Neural cell (in vitro differentiated cells): ENCODE measurements around the gene ATP11A.
A peak's percentile ranks its signal among the peaks of the same experiment; 100 is the strongest.

ENCODE experiments used
- CTCF ChIP-seq: fragments of 450-650 bp; IDR thresholded peaks from 2 replicates; pipeline ENCODE4 v1.5.1; 2014; ENCODE audit warnings: antibody characterized with exemption, mild to moderate bottlenecking, moderate library complexity; ENCODE audit not compliant: poor library complexity, severe bottlenecking
- EP300 ChIP-seq: fragments of 450-650 bp; conservative IDR thresholded peaks from 2 replicates; pipeline ENCODE4 v1.6.1; 2014; ENCODE audit warnings: antibody characterized with exemption, mild to moderate bottlenecking, moderate library complexity; ENCODE audit not compliant: poor library complexity, severe bottlenecking
- POLR2AphosphoS5 ChIP-seq: IDR thresholded peaks from 2 replicates; pipeline ENCODE4 v1.6.1; 2012

GRCh38 chr13:112675366-112675756 lies 14.5 kb upstream of the ATP11A start:
- TF ChIP-seq CTCF (no peak), POLR2AphosphoS5 (peak; percentile 25), EP300 (no peak)
